H1 (cell line): ENCODE results near the gene RASSF3. TPM values are rescaled to one million over a fixed set of nuclear protein-coding genes. Genes with fewer than 3 reads are reported as not detected.

ENCODE experiments used
- CTCF ChIA-PET: fragments of 300-600 bp; sonication (Branson Sonifier 250); formaldehyde crosslinking; loops from one replicate; lab custom pipeline; 2021; ENCODE audit not compliant: partially characterized antibody; lab: Charles Lee
- POLR2A ChIA-PET: fragments of 300-600 bp; sonication (Branson Sonifier 250); formaldehyde crosslinking; loops from one replicate; lab custom pipeline; 2021; ENCODE audit warnings: inconsistent platforms; ENCODE audit not compliant: partially characterized antibody; lab: Charles Lee
- DNase-seq, 2 experiments: peaks; one replicate each; pipeline versions ENCODE4 v3.0.0 to v3.0.0-alpha.2; 2010 to 2022; ENCODE audit warnings: low spot score in 2 of 2, low read depth in 1 of 2, mixed read lengths in 1 of 2
- FAIRE-seq: peaks from 2 replicates; lab custom pipeline; 2011; peaks lifted over from hg19 to GRCh38; lab: Jason Lieb, UNC
- H2AFZ ChIP-seq: 2 replicates; pipeline ENCODE4 v1.8.1; 2012; ENCODE audit warnings: low read length, inconsistent platforms
- H2AK5ac ChIP-seq: 2 replicates; pipeline ENCODE4 v1.6.1; 2013; ENCODE audit warnings: low read depth, low read length
- H2BK120ac ChIP-seq: replicated peaks from 2 replicates; pipeline ENCODE3; 2013; ENCODE audit warnings: low read depth, low read length, inconsistent platforms
- H2BK12ac ChIP-seq: 2 replicates; pipeline ENCODE4 v1.6.1; 2013; ENCODE audit warnings: low read depth, low read length
- H2BK15ac ChIP-seq: 2 replicates; pipeline ENCODE4 v1.6.1; 2013; ENCODE audit warnings: low read length
- H2BK20ac ChIP-seq: 2 replicates; pipeline ENCODE4 v1.6.1; 2013; ENCODE audit warnings: low read length
- H2BK5ac ChIP-seq: 2 replicates; pipeline ENCODE4 v1.6.1; 2013; ENCODE audit warnings: low read depth, low read length
- H3K14ac ChIP-seq: 2 replicates; pipeline ENCODE4 v1.6.1; 2013; ENCODE audit warnings: inconsistent platforms; ENCODE audit not compliant: insufficient read length
- H3K18ac ChIP-seq: 2 replicates; pipeline ENCODE4 v1.6.1; 2013; ENCODE audit warnings: low read length; ENCODE audit errors: extremely low read depth
- H3K23ac ChIP-seq: 2 replicates; pipeline ENCODE4 v1.6.1; 2013; ENCODE audit warnings: inconsistent platforms; ENCODE audit not compliant: insufficient read length
- H3K23me2 ChIP-seq: 2 replicates; pipeline ENCODE4 v1.6.1; 2013; ENCODE audit warnings: low read depth, low read length
- H3K27ac ChIP-seq: 2 replicates; pipeline ENCODE4 v1.6.1; 2011; ENCODE audit warnings: low read depth, low read length, inconsistent platforms
- H3K27me3 ChIP-seq, 4 experiments: replicated peaks in 1 of 4; 1 replicate in 1 of 4; 2 replicates in 3 of 4; pipeline versions ENCODE4 v1.6.1 to v1.8.1; 2011 to 2013; ENCODE audit warnings: low read length in 3 of 4, mild to moderate bottlenecking in 3 of 4, inconsistent platforms in 2 of 4, mixed read lengths in 2 of 4, moderate library complexity in 1 of 4; ENCODE audit not compliant: control insufficient read depth in 3 of 4, insufficient read depth in 3 of 4; ENCODE audit errors: extremely low read depth in 1 of 4
- H3K36me3 ChIP-seq, 4 experiments: 2 replicates each; pipeline versions ENCODE4 v1.6.1 to v1.8.1; 2011 to 2013; ENCODE audit warnings: mild to moderate bottlenecking in 4 of 4, low read length in 3 of 4, moderate library complexity in 2 of 4, control low read depth in 1 of 4, inconsistent platforms in 1 of 4; ENCODE audit not compliant: insufficient read depth in 4 of 4, control insufficient read depth in 2 of 4
- H3K4ac ChIP-seq: replicated peaks from 2 replicates; pipeline ENCODE3; 2013; ENCODE audit warnings: low read length, low read depth, mixed read lengths, inconsistent platforms; ENCODE audit not compliant: insufficient read length
- H3K4me1 ChIP-seq, 4 experiments: replicated peaks in 1 of 4; 1 replicate in 1 of 4; 2 replicates in 3 of 4; pipeline versions ENCODE4 v1.6.1 to v1.8.1; 2011 to 2013; ENCODE audit warnings: low read length in 3 of 4, inconsistent platforms in 2 of 4, mixed read lengths in 1 of 4; ENCODE audit not compliant: insufficient read depth in 4 of 4, control insufficient read depth in 3 of 4
- H3K4me2 ChIP-seq, 2 experiments: 2 replicates each; pipeline versions ENCODE4 v1.6.1 to v1.8.1; 2011 to 2013; ENCODE audit warnings: low read depth in 2 of 2, low read length in 2 of 2, control low read depth in 1 of 2, inconsistent platforms in 1 of 2, mild to moderate bottlenecking in 1 of 2; ENCODE audit not compliant: insufficient read depth in 1 of 2
- H3K4me3 ChIP-seq, 4 experiments: fragments of 200-600, 300-600 bp in 1 of 4; sonication (generic), shearing (Covaris generic), sonication (Bioruptor Twin) in 1 of 4; 2 replicates each; pipeline versions ENCODE4 v1.5.1 to v1.8.1; 2011 to 2016; ENCODE audit warnings: low read length in 4 of 4, low read depth in 3 of 4, control low read depth in 2 of 4, inconsistent platforms in 2 of 4, mild to moderate bottlenecking in 2 of 4, mixed read lengths in 1 of 4, moderate library complexity in 1 of 4; ENCODE audit not compliant: insufficient read depth in 2 of 4; ENCODE audit errors: extremely low read depth in 1 of 4
- H3K56ac ChIP-seq: replicated peaks from 2 replicates; pipeline ENCODE3; 2013; ENCODE audit warnings: low read depth, mild to moderate bottlenecking, mixed read lengths, low read length, inconsistent platforms; ENCODE audit not compliant: insufficient read length
- H3K79me1 ChIP-seq: 2 replicates; pipeline ENCODE4 v1.6.1; 2013; ENCODE audit warnings: low read depth, low read length, control low read depth
- H3K79me2 ChIP-seq, 2 experiments: 2 replicates each; pipeline versions ENCODE4 v1.6.1 to v1.8.1; 2012 to 2013; ENCODE audit warnings: low read length in 2 of 2, mild to moderate bottlenecking in 2 of 2, inconsistent platforms in 1 of 2; ENCODE audit not compliant: insufficient read depth in 2 of 2, control insufficient read depth in 1 of 2
- H3K9ac ChIP-seq, 4 experiments: replicated peaks in 1 of 4; 1 replicate in 1 of 4; 2 replicates in 3 of 4; pipeline versions ENCODE4 v1.6.1 to v1.8.1; 2011 to 2013; ENCODE audit warnings: low read depth in 3 of 4, low read length in 3 of 4, control low read depth in 2 of 4, mild to moderate bottlenecking in 2 of 4, moderate library complexity in 2 of 4, inconsistent platforms in 1 of 4; ENCODE audit errors: extremely low read depth in 1 of 4
- H3K9me3 ChIP-seq, 2 experiments: 2 replicates each; pipeline versions ENCODE4 v1.6.1 to v1.8.1; 2012 to 2013; ENCODE audit warnings: mild to moderate bottlenecking in 2 of 2, moderate library complexity in 2 of 2, control low read depth in 1 of 2, inconsistent platforms in 1 of 2, low read depth in 1 of 2, low read length in 1 of 2, mixed read lengths in 1 of 2; ENCODE audit not compliant: insufficient read depth in 2 of 2
- H4K20me1 ChIP-seq, 2 experiments: replicated peaks in 1 of 2; 2 replicates each; pipeline versions ENCODE3 to v1.8.1; 2011 to 2013; ENCODE audit warnings: inconsistent platforms in 2 of 2, low read length in 2 of 2, mild to moderate bottlenecking in 1 of 2; ENCODE audit not compliant: insufficient read depth in 2 of 2, control insufficient read depth in 1 of 2
- H4K5ac ChIP-seq: 2 replicates; pipeline ENCODE4 v1.6.1; 2013; ENCODE audit warnings: low read length, low read depth, mixed read lengths, inconsistent platforms; ENCODE audit not compliant: insufficient read length
- H4K8ac ChIP-seq: 2 replicates; pipeline ENCODE4 v1.8.0; 2013; ENCODE audit warnings: mild to moderate bottlenecking, moderate library complexity, low read length, inconsistent platforms; ENCODE audit not compliant: insufficient read depth; ENCODE audit errors: extremely low read depth
- H4K91ac ChIP-seq: replicated peaks from 2 replicates; pipeline ENCODE3; 2013; ENCODE audit warnings: low read length, mixed read lengths, inconsistent platforms; ENCODE audit not compliant: insufficient read length
- CEBPB ChIP-seq: IDR thresholded peaks from 2 replicates; pipeline ENCODE4 v1.6.1; 2012; ENCODE audit warnings: low read depth, low read length
- CHD1 ChIP-seq: IDR thresholded peaks from 2 replicates; pipeline ENCODE4 v1.6.1; 2012; ENCODE audit warnings: low read depth, low read length, improper control_type of control experiment
- HDAC2 ChIP-seq, 2 experiments: fragments of 300-600 bp in 1 of 2; sonication (generic) in 1 of 2; IDR thresholded peaks; 2 replicates each; pipeline ENCODE4 v1.6.1; 2011 to 2012; ENCODE audit warnings: low read depth in 2 of 2, low read length in 2 of 2, mild to moderate bottlenecking in 2 of 2, moderate library complexity in 2 of 2, borderline replicate concordance in 1 of 2, inconsistent platforms in 1 of 2
- KDM1A ChIP-seq: fragments of 200-600, 300-600 bp; sonication (generic); IDR thresholded peaks from 2 replicates; pipeline ENCODE4 v1.7.1; 2016; ENCODE audit warnings: mild to moderate bottlenecking, low read length, borderline replicate concordance
- KDM4A ChIP-seq: IDR thresholded peaks from one replicate; pipeline ENCODE4 v1.7.1; 2012; ENCODE audit warnings: low read depth, mild to moderate bottlenecking, moderate library complexity, low read length, inconsistent platforms; ENCODE audit not compliant: severe bottlenecking
- SAP30 ChIP-seq: fragments of 300-600 bp; sonication (generic); IDR thresholded peaks from 2 replicates; pipeline ENCODE4 v1.7.1; 2012; ENCODE audit warnings: low read length, moderate library complexity, mild to moderate bottlenecking, inconsistent platforms; ENCODE audit not compliant: insufficient read depth, insufficient replicate concordance
- SIX5 ChIP-seq: IDR thresholded peaks from 2 replicates; pipeline ENCODE4 v1.6.1; 2011; ENCODE audit warnings: mild to moderate bottlenecking, low read depth, low read length
- SRF ChIP-seq: IDR thresholded peaks from 2 replicates; pipeline ENCODE4 v1.6.1; 2011; ENCODE audit warnings: mild to moderate bottlenecking, low read depth, low read length, moderate library complexity
- WGBS, 2 experiments: shearing (Covaris generic) in 1 of 2; methylation state at CpG; one replicate each; pipeline versions ENCODE4 v1.1.6 to v1.1.7; 2013 to 2015; ENCODE audit warnings: low lambda C conversion rate in 2 of 2, mixed read lengths in 2 of 2, inconsistent platforms in 1 of 2, low coverage in 1 of 2, missing lambda C conversion rate in 1 of 2; ENCODE audit not compliant: insufficient replicate concordance in 2 of 2, insufficient coverage in 1 of 2, insufficient read length in 1 of 2; ENCODE audit errors: extremely low coverage in 1 of 2, missing lambda C conversion rate in 1 of 2; 5-methylcytosine and 5-hydroxymethylcytosine counted together
- polyA plus RNA-seq, 7 experiments: library from polyadenylated mRNA; depleted of rRNA in 3 of 7; stranded (reverse) in 5 of 7; unstranded in 2 of 7; fragments of >200 nt in 5 of 7; fragments of 200-250 nt in 2 of 7; gene quantifications; 1 replicate in 5 of 7; 2 replicates in 1 of 7; 4 replicates in 1 of 7; pipeline versions ENCODE4 v1.2.1 to v1.2.3, GENCODE V29; 2011 to 2013; ENCODE audit warnings: missing spikeins in 2 of 7, mixed read lengths in 2 of 7
- total RNA-seq: library from RNA; stranded (reverse); fragmentation: NEBNext Ultra II Directional; extraction: Animal tissue kit (Norgen Biotek cat#: 25700); gene quantifications from 2 replicates; pipeline ENCODE4 v1.2.1, GENCODE V29; 2021

The RASSF3 gene
- total and polyA plus RNA-seq, 2 of the 8 experiments (the other 6 are each of a cell fraction or from before 2014, with no cell fraction given), result 19.1 to 64.3 TPM

DNA sequence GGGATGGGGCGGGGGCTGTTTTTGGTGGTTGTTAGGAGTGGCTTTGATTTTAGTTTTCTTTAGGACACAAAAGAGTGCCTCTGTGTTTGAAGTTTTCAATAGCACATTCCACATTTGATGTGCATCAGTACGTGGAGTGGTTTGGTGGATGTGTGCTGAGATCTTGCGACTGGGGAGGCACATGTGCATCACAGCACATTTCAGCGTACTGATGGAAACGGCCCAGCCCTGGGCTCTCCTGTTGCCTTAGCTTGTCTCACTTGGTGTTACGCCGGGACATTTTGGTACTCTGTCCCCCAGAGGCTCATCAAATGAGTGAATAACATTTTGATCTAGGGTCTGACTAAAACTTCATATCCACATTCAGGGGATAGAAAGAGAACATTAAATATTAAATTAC lies 78.4 kb downstream of the RASSF3 start:
- Histone ChIP-seq H3K79me2 (peaks cover 0 to 24% of the 10 kb centered on the region in 2 experiments; a peak in 3 of 4 replicates), H2AFZ (no peak overlapping the region), H2BK12ac (no peak overlapping the region), H3K9ac (no peak overlapping the region), H3K9me3 (no peaks in the 10 kb centered on the region), H2BK5ac (no peak overlapping the region; the same call in 1 of the 2 replicates), H3K4me2 (no peak overlapping the region), H3K4me1 (peaks cover 5 to 22% (median 8%) of the 10 kb centered on the region in 4 experiments; a peak in 6 of 7 replicates), H3K23ac (no peak overlapping the region), H3K27me3 (no peaks in the 10 kb centered on the region), H2BK20ac (no peak overlapping the region), H3K23me2 (peaks cover 3% of the 10 kb centered on the region; the same call in 1 of the 2 replicates), H4K91ac (no peak overlapping the region), H3K4me3 (no peak overlapping the region), H3K36me3 (peaks cover 0 to 18% (median 8%) of the 10 kb centered on the region in 4 experiments; a peak in 3 of 8 replicates), H3K27ac (no peak overlapping the region), H3K4ac (no peak overlapping the region), H2BK120ac (no peak overlapping the region), H3K14ac (no peak overlapping the region), H4K8ac (no peak overlapping the region), H2AK5ac (no peak overlapping the region; the same call in 1 of the 2 replicates), H4K5ac (no peak overlapping the region), H4K20me1 (peaks cover 0 to under 1% of the 10 kb centered on the region in 2 experiments), H3K56ac (no peak overlapping the region), H3K79me1 (0 out of 2 replicates have a peak, but pooled peaks cover 2% of the 10 kb centered on the region), H3K18ac (no peak overlapping the region), H2BK15ac (0 out of 2 replicates have a peak overlapping the region, but pooled peaks have one; percentile 24)
- ChIA-PET CTCF (interaction anchor here (1.1 to 5.1 kb wide), 8 partner anchors 9 to 141 kb away, joined by 3 to 39 read pairs (median 4); no protein-coding TSS in a partner anchor), POLR2A (interaction anchor here (1.1 to 4.0 kb wide), 2 partner anchors 11 to 79 kb away, joined by 3 to 34 read pairs; partner anchors contain the start of gene RASSF3)
- WGBS, 2 experiments, result 96% methylated on average over 7 of the region's 7 CpGs; no CpG with 5 or more reads in 1 of the 2 experiments
- TF ChIP-seq KDM1A, result no peak
- TF ChIP-seq CEBPB, result no peak
- no peak for TF ChIP-seq CHD1
- no peak for TF ChIP-seq SRF
- no peak for TF ChIP-seq SAP30
- no peak for TF ChIP-seq HDAC2 (IDR thresholded peaks at IDR 0.05; ENCODE audit: borderline replicate concordance in 1 of 2, low read depth in 2 of 2, low read length in 2 of 2)
- no peak for TF ChIP-seq SIX5
- TF ChIP-seq KDM4A, result no peak
- FAIRE-seq (no peak), DNase-seq (no peak)
